Testis (tissue), 2 donors: ENCODE results near the gene NRAP.

Experiments
- CTCF ChIP-seq, 3 experiments: fragments of 450-650 bp in 2 of 3; fragments of 200-600 bp in 1 of 3; sonication (generic) in 1 of 3; IDR thresholded peaks; one replicate each; pipeline ENCODE4 v1.5.1; 2016 to 2019; ENCODE audit warnings: antibody characterized with exemption in 3 of 3, mild to moderate bottlenecking in 2 of 3, moderate library complexity in 1 of 3
- POLR2A ChIP-seq: fragments of 450-650 bp; IDR thresholded peaks from one replicate; pipeline ENCODE4 v1.6.1; 2017; ENCODE audit warnings: antibody characterized with exemption, mild to moderate bottlenecking, moderate library complexity

- TF ChIP-seq CTCF (IDR thresholded peaks at IDR 0.05): no peak
- TF ChIP-seq POLR2A: no peak
Observed at GRCh38 chr10:113693348-113693747, 29.5 kb upstream of the NRAP start.
